SW480 (cell line): ENCODE results near the gene ABCA5.

Experiments used
- DNase-seq: peaks from one replicate; pipeline ENCODE4 v3.0.0-alpha.2; 2016; ENCODE audit warnings: low spot score

ABCA5 gene

GRCh38 chr17:69267219-69267618 lies 59.7 kb downstream of the ABCA5 start:
- DNase-seq = no peak

GRCh38 chr17:69265873-69266272 lies 61.1 kb downstream of the ABCA5 start:
- no peak for DNase-seq

- no peak for DNase-seq
These were observed 72.7 kb downstream of the ABCA5 start for GRCh38 chr17:69254187-69254586.

- DNase-seq = no peak
These were observed 76.3 kb downstream of the ABCA5 start for GRCh38 chr17:69250641-69251040.

GRCh38 chr17:69246726-69247375 lies 80.1 kb downstream of the ABCA5 start:
- peak; percentile 53 for DNase-seq

- DNase-seq = no peak
These were observed 80.7 kb downstream of the ABCA5 start for GRCh38 chr17:69246202-69246601.

GRCh38 chr17:69245617-69246016 lies 81.3 kb downstream of the ABCA5 start:
- no peak for DNase-seq

- no peak for DNase-seq
These were observed 87.0 kb downstream of the ABCA5 start for GRCh38 chr17:69239611-69240600.

- DNase-seq = no peak
These were observed 90.0 kb downstream of the ABCA5 start for GRCh38 chr17:69236946-69237345.

GRCh38 chr17:69236464-69236863 lies 90.5 kb downstream of the ABCA5 start:
- DNase-seq = no peak

GRCh38 chr17:69235338-69236058 lies 91.4 kb downstream of the ABCA5 start:
- peak; percentile 73 for DNase-seq

- DNase-seq = no peak
These were observed 94.3 kb downstream of the ABCA5 start for GRCh38 chr17:69232650-69233049.

- DNase-seq = no peak
These were observed 95.4 kb downstream of the ABCA5 start for GRCh38 chr17:69231521-69231920.

- no peak for DNase-seq
These were observed 96.0 kb downstream of the ABCA5 start for GRCh38 chr17:69230939-69231338.

GRCh38 chr17:69228576-69228975 lies 98.4 kb downstream of the ABCA5 start, which contains the start of gene ABCA10:
ABCA10 (minus strand) TSS chr17:69228824; CDS start chr17:69225358, 3,466 bp downstream.
- no peak for DNase-seq

- no peak for DNase-seq
These were observed 98.9 kb downstream of the ABCA5 start for GRCh38 chr17:69228018-69228417.

- DNase-seq = no peak
These were observed 99.4 kb downstream of the ABCA5 start for GRCh38 chr17:69227541-69227940.

GRCh38 chr17:69223809-69224208 lies 103.1 kb downstream of the ABCA5 start:
- DNase-seq = no peak

GRCh38 chr17:69222707-69223258 lies 104.2 kb downstream of the ABCA5 start:
- DNase-seq = no peak

- DNase-seq = no peak
These were observed 106.8 kb downstream of the ABCA5 start for GRCh38 chr17:69220098-69220497.

GRCh38 chr17:69218986-69219385 lies 107.9 kb downstream of the ABCA5 start:
- DNase-seq = no peak
